Right ventricle myocardium inferior (tissue), 1 donor: ENCODE measurements around the gene IDUA. TPM values are rescaled to one million over a fixed set of nuclear protein-coding genes. Genes with fewer than 3 reads are reported as not detected.

Experiments
- ATAC-seq: fragments of 200-7000 bp; cut with Tn5 transposase; one replicate; pipeline ENCODE4 v1.9.1; 2020; ENCODE audit warnings: mild to moderate bottlenecking, moderate library complexity
- DNase-seq: peaks from one replicate; pipeline ENCODE4 v3.0.0; 2021; ENCODE audit errors: missing footprints
- intact Hi-C: fragments of 100-400 bp; cut with DNase I; formaldehyde crosslinking; loops from one replicate; pipeline ENCODE4 v1.11.0; 2022
- total RNA-seq: library from RNA; stranded (reverse); fragmentation: NEBNext Ultra II Directional; extraction: Animal tissue kit (Norgen Biotek cat#: 25700); gene quantifications from one replicate; pipeline ENCODE4 v1.2.1, GENCODE V29; 2021
- donor health status: DM: no; HTN: yes; CAD: no; lungs with severe emphysema.

Gene IDUA
- total RNA-seq, 1 donor from 2014 or later: 8.6 TPM

- DNase-seq (no peak), ATAC-seq (no peak)
- intact Hi-C loops: no loop called here
Observed at GRCh38 chr4:955161-955921, 31.5 kb upstream of the IDUA start.

GRCh38 chr4:955931-956381 is 30.9 kb upstream of the IDUA start:
- intact Hi-C loops: no loop called here
- ATAC-seq: no peak
- no peak for DNase-seq

- DNase-seq: no peak
- ATAC-seq: no peak
- intact Hi-C loops: no loop called here
Observed at GRCh38 chr4:956531-957230, 30.2 kb upstream of the IDUA start.

GRCh38 chr4:957231-957580 is 29.6 kb upstream of the IDUA start:
- DNase-seq (no peak), ATAC-seq (no peak)
- intact Hi-C loops: no loop called here

GRCh38 chr4:957581-958313 is 29.1 kb upstream of the IDUA start:
- DNase-seq: no peak
- intact Hi-C loops: no loop called here
- ATAC-seq: no peak

- intact Hi-C loops: no loop called here
- no peak for ATAC-seq
- DNase-seq: no peak
Observed at GRCh38 chr4:958314-958665, 28.6 kb upstream of the IDUA start.

- DNase-seq: no peak
- ATAC-seq: no peak
- intact Hi-C loops: no loop called here
Observed at GRCh38 chr4:958696-959337, 28.0 kb upstream of the IDUA start.

- DNase-seq (no peak), ATAC-seq (no peak)
- intact Hi-C loops: no loop called here
Observed at GRCh38 chr4:959338-960139, 27.3 kb upstream of the IDUA start.

GRCh38 chr4:960140-960635 is 26.7 kb upstream of the IDUA start:
- ATAC-seq (no peak), DNase-seq (peak; percentile 50)
- intact Hi-C loops: no loop called here

- no peak for ATAC-seq
- intact Hi-C loops: no loop called here
- no peak for DNase-seq
Observed at GRCh38 chr4:960636-961350, 26.1 kb upstream of the IDUA start.

- no peak for DNase-seq
- intact Hi-C loops: no loop called here
- no peak for ATAC-seq
Observed at GRCh38 chr4:961351-962230, 25.3 kb upstream of the IDUA start.

GRCh38 chr4:962231-963208 is 24.3 kb upstream of the IDUA start:
- intact Hi-C loops: no loop called here
- ATAC-seq (no peak), DNase-seq (no peak)

GRCh38 chr4:963276-964225 is 23.3 kb upstream of the IDUA start:
- intact Hi-C loops: no loop called here
- no peak for DNase-seq
- no peak for ATAC-seq

GRCh38 chr4:964346-965025 is 22.4 kb upstream of the IDUA start:
- ATAC-seq: no peak
- DNase-seq: no peak
- intact Hi-C loops: no loop called here
